Endothelial cell of umbilical vein (primary cell): ENCODE results near the gene CLDN5.

Experiments used
- EZH2 ChIP-seq: IDR thresholded peaks from 2 replicates; pipeline ENCODE4 v1.6.1; 2012; ENCODE audit warnings: borderline replicate concordance, low read depth, mild to moderate bottlenecking, moderate library complexity, low read length, inconsistent platforms; ENCODE audit not compliant: severe bottlenecking
- GATA2 ChIP-seq: IDR thresholded peaks from 2 replicates; pipeline ENCODE4 v1.7.0; 2011; ENCODE audit warnings: low read depth, mild to moderate bottlenecking, moderate library complexity, mixed read lengths, low read length; ENCODE audit not compliant: insufficient read length, insufficient read depth
- JUN ChIP-seq: IDR thresholded peaks from 2 replicates; pipeline ENCODE4 v1.6.1; 2011; ENCODE audit warnings: borderline replicate concordance, low read depth; ENCODE audit not compliant: insufficient read length, insufficient read depth
- POLR2A ChIP-seq: IDR thresholded peaks from 2 replicates; pipeline ENCODE4 v1.6.1; 2012; ENCODE audit warnings: low read depth, mild to moderate bottlenecking, control low read depth, low read length
- POLR2AphosphoS5 ChIP-seq: IDR thresholded peaks from 2 replicates; pipeline ENCODE4 v1.6.1; 2012; ENCODE audit warnings: low read depth, mild to moderate bottlenecking, control low read depth, low read length, moderate library complexity; ENCODE audit not compliant: insufficient read depth
- TF ChIP-seq, protein P1 (sequence below), 2 donors: IDR thresholded peaks; 1 replicate in 1 of 2; 2 replicates in 1 of 2; pipeline ENCODE4 v1.5.1; 2011; ENCODE audit warnings: low read length in 2 of 2, mild to moderate bottlenecking in 2 of 2, moderate library complexity in 2 of 2, control low read depth in 1 of 2, inconsistent platforms in 1 of 2, low read depth in 1 of 2; ENCODE audit not compliant: insufficient read depth in 1 of 2; ENCODE audit errors: extremely low read depth in 1 of 2
- TF ChIP-seq, protein P2 (sequence below): IDR thresholded peaks from 2 replicates; pipeline ENCODE4 v1.6.1; 2011; ENCODE audit not compliant: insufficient read depth, insufficient read length

DNA sequence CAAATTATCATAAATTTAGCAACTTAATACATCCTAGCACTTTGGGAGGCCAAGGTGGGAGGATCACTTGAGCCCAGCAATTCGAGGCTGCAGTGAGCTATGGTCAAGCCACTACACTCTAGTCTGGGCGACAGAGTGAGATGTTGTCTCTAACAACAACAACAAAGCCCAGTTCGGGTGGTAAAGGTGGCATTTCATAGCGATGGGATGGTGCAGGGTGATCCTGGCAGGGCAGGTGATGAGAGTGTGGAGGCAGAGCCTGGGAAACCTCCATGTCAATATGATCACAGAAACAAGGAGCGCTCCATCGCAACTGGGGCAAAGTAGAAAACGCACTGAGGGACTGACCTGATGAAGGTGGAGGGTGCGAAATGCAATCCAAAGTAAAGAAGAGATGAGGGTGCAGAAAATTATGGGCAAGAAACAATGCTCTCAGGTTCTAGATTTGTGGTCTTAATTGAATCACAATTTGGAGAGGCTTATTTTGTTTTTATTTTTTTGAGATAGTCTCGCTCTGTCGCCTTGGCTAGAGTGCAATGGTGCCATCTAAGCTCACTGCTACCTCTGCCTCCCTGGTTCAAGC lies 32.8 kb upstream of the CLDN5 start:
- TF ChIP-seq, protein P1, sequence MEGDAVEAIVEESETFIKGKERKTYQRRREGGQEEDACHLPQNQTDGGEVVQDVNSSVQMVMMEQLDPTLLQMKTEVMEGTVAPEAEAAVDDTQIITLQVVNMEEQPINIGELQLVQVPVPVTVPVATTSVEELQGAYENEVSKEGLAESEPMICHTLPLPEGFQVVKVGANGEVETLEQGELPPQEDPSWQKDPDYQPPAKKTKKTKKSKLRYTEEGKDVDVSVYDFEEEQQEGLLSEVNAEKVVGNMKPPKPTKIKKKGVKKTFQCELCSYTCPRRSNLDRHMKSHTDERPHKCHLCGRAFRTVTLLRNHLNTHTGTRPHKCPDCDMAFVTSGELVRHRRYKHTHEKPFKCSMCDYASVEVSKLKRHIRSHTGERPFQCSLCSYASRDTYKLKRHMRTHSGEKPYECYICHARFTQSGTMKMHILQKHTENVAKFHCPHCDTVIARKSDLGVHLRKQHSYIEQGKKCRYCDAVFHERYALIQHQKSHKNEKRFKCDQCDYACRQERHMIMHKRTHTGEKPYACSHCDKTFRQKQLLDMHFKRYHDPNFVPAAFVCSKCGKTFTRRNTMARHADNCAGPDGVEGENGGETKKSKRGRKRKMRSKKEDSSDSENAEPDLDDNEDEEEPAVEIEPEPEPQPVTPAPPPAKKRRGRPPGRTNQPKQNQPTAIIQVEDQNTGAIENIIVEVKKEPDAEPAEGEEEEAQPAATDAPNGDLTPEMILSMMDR (IDR thresholded peaks at IDR 0.05; ENCODE audit: extremely low read depth in 1 of 2, insufficient read depth in 1 of 2, low read depth in 1 of 2, low read length in 2 of 2): no peak
- TF ChIP-seq EZH2 (no peak), POLR2A (no peak), GATA2 (no peak), JUN (no peak), POLR2AphosphoS5 (no peak)
- TF ChIP-seq, protein P2, sequence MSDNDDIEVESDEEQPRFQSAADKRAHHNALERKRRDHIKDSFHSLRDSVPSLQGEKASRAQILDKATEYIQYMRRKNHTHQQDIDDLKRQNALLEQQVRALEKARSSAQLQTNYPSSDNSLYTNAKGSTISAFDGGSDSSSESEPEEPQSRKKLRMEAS: no peak
